Stimulated activated CD4-positive, alpha-beta T cell treated with anti-CD3 and anti-CD28 coated beads, Interleukin-2, amount 100 ng/mL, for 48 hours (primary cell): Measurements from ENCODE around the gene FAM83F.

Experiments
- DNase-seq, 2 donors: peaks; one replicate each; pipeline ENCODE4 v3.0.0-alpha.2; 2020

Gene FAM83F

DNA sequence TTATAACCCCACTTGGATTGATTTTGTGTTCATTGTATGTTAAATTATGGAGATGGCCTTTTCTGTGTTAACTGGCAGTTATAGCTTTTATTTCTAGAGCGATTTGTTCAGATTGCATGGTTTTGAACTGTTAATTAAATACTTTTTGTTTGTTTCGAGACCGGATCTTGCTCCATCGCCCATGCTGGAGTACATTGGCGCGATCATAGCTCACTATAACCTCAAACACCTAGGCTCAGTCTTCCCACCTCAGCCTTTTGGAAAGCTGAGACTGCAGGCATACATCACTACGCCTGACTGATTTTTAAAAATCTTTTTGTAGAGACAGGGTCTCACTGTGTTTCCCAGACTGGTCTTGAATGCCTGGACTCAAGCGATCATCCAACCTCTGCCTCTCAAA lies 77.0 kb downstream of the FAM83F start:
- DNase-seq, result no peak

DNA sequence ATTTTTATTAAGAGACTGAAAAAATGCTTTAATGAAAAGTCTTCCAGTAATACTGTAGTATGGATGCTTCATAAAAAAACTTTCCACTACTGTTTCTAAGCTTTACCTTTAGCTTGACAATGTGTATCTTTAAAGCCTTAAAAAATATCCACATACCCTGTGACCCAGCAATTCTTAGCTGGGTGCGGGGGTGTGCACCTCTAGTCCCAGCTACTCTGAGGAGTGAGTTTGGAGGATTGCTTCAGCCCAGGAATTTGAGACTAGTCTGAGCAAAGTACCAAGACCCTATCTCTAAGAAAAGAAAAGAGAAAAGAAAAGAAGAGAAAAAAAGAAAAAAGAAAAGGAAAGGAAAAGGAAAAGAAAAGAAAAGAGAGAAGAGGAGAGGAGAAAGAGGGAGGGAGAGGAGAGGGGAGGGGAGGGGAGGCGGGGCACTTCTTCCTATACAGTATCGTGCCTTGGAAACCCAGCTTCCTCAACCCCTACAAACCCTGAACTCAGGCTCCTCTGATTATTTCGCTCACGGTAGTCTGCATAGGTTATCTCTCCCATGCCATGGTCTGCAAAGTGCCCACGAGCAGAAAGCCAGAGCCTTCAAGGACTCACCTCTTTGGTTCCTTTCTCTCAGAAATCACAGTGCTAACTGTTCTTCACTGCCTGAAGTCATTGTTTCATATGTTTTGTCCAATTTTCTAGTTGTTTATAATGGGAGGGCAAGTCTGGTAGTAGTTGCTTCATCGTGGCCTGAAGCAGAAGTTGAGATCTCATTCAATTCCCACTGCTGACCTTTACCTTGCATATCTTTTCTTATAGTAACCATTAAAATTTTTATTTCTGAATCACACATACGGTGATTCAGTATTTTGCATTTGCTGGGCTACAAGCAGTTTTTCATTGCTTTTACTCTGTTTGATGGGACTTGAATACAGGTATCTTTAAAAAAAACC lies 82.2 kb downstream of the FAM83F start:
- DNase-seq, result no peak

DNA sequence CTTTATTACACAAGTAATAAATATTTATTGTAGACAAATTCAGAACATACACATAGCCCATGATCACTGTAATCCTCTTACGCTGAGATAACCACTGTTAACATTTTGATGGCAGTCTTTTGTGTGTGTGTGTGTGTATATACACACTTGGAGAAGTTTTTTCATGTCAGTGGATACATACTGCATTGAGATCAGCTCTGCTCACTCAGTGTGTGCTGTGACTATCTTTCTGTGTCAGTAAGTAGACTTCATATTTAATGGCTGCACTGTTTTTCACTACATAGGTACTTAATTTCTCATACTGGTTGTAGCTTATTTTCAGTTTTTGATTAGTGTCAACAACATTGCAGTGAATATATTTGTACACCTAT lies 82.9 kb downstream of the FAM83F start:
- DNase-seq, result no peak

DNA sequence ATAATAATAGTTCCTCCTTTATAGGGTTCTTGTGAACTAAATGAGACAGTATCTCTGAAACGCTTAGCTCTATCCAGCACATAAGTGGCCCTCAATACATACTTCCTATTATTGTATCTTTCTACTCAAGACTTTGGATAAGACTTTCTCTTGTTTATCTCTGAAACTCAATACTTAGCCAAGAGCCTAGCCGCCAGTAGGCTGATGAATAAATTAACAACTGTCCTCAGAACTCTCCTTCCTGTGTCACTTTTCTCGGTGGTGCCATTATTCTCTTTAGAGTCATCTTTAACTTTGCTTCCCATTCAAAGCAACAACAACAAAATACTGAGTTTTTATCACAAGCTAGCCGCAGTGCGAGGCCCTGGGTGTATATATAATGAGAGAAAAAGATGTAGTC lies 86.9 kb downstream of the FAM83F start:
- DNase-seq, result no peak

DNA sequence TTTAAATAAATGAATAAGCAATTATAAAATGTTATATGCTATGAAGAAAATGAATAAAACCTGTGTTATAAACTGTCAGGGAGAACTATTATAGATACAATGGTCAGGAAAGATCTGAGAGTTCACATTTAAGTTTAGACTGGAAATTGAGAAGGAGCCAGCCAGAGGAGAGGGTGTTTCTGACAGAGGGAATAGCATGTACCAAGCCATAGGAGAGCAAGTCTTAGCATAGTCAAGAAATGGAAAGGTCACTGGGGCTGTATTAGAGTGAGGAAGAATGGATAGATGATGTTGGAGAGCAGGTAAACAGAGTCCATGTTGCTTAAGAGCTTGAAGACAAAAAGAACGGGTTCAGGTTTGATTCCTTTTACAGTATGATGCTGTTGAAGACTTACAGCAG lies 87.4 kb downstream of the FAM83F start:
- no peak for DNase-seq

DNA sequence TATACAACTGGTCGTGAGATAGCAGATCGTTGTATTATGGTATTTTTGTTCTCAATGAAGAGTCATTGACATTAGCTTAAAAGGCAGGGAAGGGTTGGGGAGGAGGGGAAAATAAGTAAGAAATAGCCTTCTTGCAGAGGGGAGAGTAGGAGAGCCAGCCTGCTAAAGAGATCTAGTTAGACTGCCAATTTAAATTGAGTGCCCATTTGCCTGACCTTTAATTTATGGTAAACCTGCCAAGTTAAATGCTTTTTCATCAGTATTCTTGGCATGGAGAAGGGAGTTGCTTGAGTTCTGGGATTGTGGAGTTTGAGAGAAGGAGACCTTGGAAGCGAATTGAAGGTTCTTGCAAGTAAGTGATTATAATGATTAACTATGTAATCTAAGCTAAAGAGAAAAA lies 89.0 kb downstream of the FAM83F start:
- no peak for DNase-seq

DNA sequence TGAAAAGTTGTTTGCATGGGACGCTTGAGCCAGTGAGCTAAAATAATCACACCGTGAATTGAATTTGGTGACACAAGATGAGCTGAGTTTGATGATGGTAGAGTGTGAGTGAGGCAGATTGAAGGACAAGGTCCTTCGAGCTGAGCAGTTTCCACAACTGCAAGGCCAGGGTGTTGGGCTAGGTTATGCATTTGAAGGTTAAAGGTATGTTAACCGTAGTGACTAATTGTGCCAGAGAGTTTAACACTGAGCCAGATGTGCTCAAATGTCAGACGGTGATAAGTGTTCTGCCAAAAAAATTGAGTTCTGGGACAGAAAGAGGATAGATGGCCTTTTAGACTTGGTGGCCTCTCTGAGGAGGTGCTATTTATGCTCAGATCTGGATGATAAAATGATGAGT lies 89.5 kb downstream of the FAM83F start:
- no peak for DNase-seq

DNA sequence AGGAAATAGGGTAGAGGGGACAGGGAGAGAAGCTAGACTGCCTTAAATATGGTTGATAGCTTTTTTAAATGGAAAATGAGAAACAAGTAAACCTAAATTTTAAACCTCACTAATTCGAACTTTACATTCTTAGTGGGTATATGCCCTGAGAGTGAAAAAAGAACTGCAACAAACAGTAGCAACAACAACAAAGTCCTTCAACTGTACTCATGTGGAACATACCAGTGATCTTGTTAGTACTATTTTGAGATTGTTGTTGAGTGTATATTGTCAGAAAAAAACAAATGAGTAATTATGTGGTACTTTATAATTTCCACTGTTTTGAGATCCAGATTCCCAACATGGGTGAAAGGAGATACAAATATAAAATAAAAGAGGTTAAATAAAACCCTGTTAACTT lies 94.1 kb downstream of the FAM83F start:
- no peak for DNase-seq
